ENCODE results near the gene SNX25. TPM values are rescaled to one million over a fixed set of nuclear protein-coding genes. Genes with fewer than 3 reads are reported as not detected.

Gene SNX25
- total and polyA plus RNA-seq, 2 of the 13 experiments (the other 11 are each of a cell fraction or from before 2014, with no cell fraction given), result 23.4 to 23.5 TPM

GRCh38 chr4:185201977-185202962, 7.1 kb upstream of the SNX25 start (continued):
- TF ChIP-seq PAWR (CRISPR knock-in tag; IDR thresholded peaks at IDR 0.05; ENCODE audit: borderline replicate concordance) (no peak), CTCF (CRISPR knock-in tag; IDR thresholded peaks at IDR 0.05) (no peak), ZNF607 (CRISPR knock-in tag; IDR thresholded peaks at IDR 0.05; ENCODE audit: borderline replicate concordance) (no peak), KDM6A (CRISPR knock-in tag; IDR thresholded peaks at IDR 0.05; ENCODE audit: low read depth) (peak; percentile 34; the same call in 1 of the 2 replicates), ZNF124 (CRISPR knock-in tag; IDR thresholded peaks at IDR 0.05) (0 out of 2 replicates have a peak, but pooled peaks have one; percentile 41), HIC2 (CRISPR knock-in tag; IDR thresholded peaks at IDR 0.05; ENCODE audit: low read depth) (no peak), ZNF143 (CRISPR knock-in tag; IDR thresholded peaks at IDR 0.05) (no peak), ZNF556 (CRISPR knock-in tag; IDR thresholded peaks at IDR 0.05; ENCODE audit: borderline replicate concordance) (0 out of 2 replicates have a peak, but pooled peaks have one; percentile 21), ZNF639 (CRISPR knock-in tag; conservative IDR thresholded peaks at IDR 0.05) (no peak), SIX4 (CRISPR knock-in tag; IDR thresholded peaks at IDR 0.05) (peak; percentile 60; the same call in 1 of the 2 replicates), ZKSCAN1 (IDR thresholded peaks at IDR 0.05; ENCODE audit: low read length) (no peak), CREB1 (IDR thresholded peaks at IDR 0.05) (no peak), CREB1 (CRISPR knock-in tag; IDR thresholded peaks at IDR 0.05) (peak; percentile 70), MEF2D (CRISPR knock-in tag; IDR thresholded peaks at IDR 0.05) (peak; percentile 68; the same call in 1 of the 2 replicates), ZNF713 (CRISPR knock-in tag; IDR thresholded peaks at IDR 0.05) (no peak), ZSCAN29 (CRISPR knock-in tag; conservative IDR thresholded peaks at IDR 0.05) (peak; percentile 73; the same call in 1 of the 2 replicates), TARDBP (CRISPR knock-in tag; IDR thresholded peaks at IDR 0.05) (peak; percentile 85; the same call in 1 of the 2 replicates), USF2 (IDR thresholded peaks at IDR 0.05; ENCODE audit: low read depth, low read length) (no peak), USF2 (CRISPR knock-in tag; IDR thresholded peaks at IDR 0.05; ENCODE audit: borderline replicate concordance) (no peak), KAT7 (CRISPR knock-in tag; IDR thresholded peaks at IDR 0.05; ENCODE audit: borderline replicate concordance) (peak; percentile 84; the same call in 1 of the 2 replicates), YEATS4 (CRISPR knock-in tag; IDR thresholded peaks at IDR 0.05; ENCODE audit: borderline replicate concordance) (peak; percentile 82), ZNF296 (CRISPR knock-in tag; conservative IDR thresholded peaks at IDR 0.05) (no peak), AGO2 (optimal IDR thresholded peaks at IDR 0.05; ENCODE audit: low read depth, low read length) (no peak)
